Activated CD4-positive, alpha-beta T cell treated with anti-CD3 and anti-CD28 coated beads, Interleukin-2, Interleukin-6, amounts not matched to agents 100 ng/mL and 50 ng/mL, durations not matched to agents 16 hours and 8 hours (primary cell): ENCODE results near the gene HS3ST1.
"Not testable (repeated sequence)": the region's sequence is repeated elsewhere in the genome, so short reads cannot be mapped to it uniquely, and the experiment has no call there.

Experiments used
- DNase-seq: peaks from one replicate; pipeline ENCODE4 v3.0.0-alpha.2; 2020

HS3ST1 gene

GRCh38 chr4:11397819-11398610, 30.7 kb downstream of the HS3ST1 start:
- DNase-seq = no peak

- no peak for DNase-seq
Observed at GRCh38 chr4:11397146-11397545, 31.5 kb downstream of the HS3ST1 start.

- DNase-seq = no peak
Observed at GRCh38 chr4:11393551-11393950, 35.1 kb downstream of the HS3ST1 start.

GRCh38 chr4:11384072-11384471, 44.6 kb downstream of the HS3ST1 start:
- DNase-seq = not testable (repeated sequence)

- no peak for DNase-seq
Observed at GRCh38 chr4:11376571-11376970, 52.1 kb downstream of the HS3ST1 start.

- DNase-seq = no peak
Observed at GRCh38 chr4:11376146-11376545, 52.5 kb downstream of the HS3ST1 start.

GRCh38 chr4:11368701-11369115, 60.0 kb downstream of the HS3ST1 start:
- no peak for DNase-seq

- no peak for DNase-seq
Observed at GRCh38 chr4:11367371-11367770, 61.3 kb downstream of the HS3ST1 start.

GRCh38 chr4:11366859-11367258, 61.8 kb downstream of the HS3ST1 start:
- no peak for DNase-seq

- no peak for DNase-seq
Observed at GRCh38 chr4:11365039-11365438, 63.7 kb downstream of the HS3ST1 start.

- DNase-seq = no peak
Observed at GRCh38 chr4:11359591-11359990, 69.1 kb downstream of the HS3ST1 start.

- DNase-seq = no peak
Observed at GRCh38 chr4:11355226-11355625, 73.5 kb downstream of the HS3ST1 start.

- DNase-seq = no peak
Observed at GRCh38 chr4:11354531-11354930, 74.2 kb downstream of the HS3ST1 start.

- no peak for DNase-seq
Observed at GRCh38 chr4:11348449-11349088, 80.1 kb downstream of the HS3ST1 start.

GRCh38 chr4:11344916-11345315, 83.8 kb downstream of the HS3ST1 start:
- DNase-seq = no peak

GRCh38 chr4:11343536-11343935, 85.2 kb downstream of the HS3ST1 start:
- no peak for DNase-seq
